SK-N-SH (cell line): Measurements from ENCODE around the gene PLB1. TPM values are rescaled to one million over a fixed set of nuclear protein-coding genes. Genes with fewer than 3 reads are reported as not detected.

Source experiments
- CTCF ChIA-PET: fragments of 300-600, 350-600 bp; formaldehyde crosslinking; extraction: SDS; loops from one replicate; lab custom pipeline; 2021; lab: Yijun Ruan, JAX
- POLR2A ChIA-PET: fragments of 350-600 bp; sonication (Branson Sonifier 250); formaldehyde crosslinking; extraction: SDS; loops from one replicate; lab custom pipeline; 2020; ENCODE audit warnings: antibody characterized with exemption, inconsistent platforms; lab: Yijun Ruan, JAX
- DNase-seq: peaks from one replicate; pipeline ENCODE4 v3.0.0; 2012
- H2AFZ ChIP-seq: fragments of 200-600 bp; sonication (generic); 2 replicates; pipeline ENCODE4 v1.8.1; 2016; ENCODE audit warnings: antibody characterized with exemption, mild to moderate bottlenecking, low read depth
- H3F3A ChIP-seq: fragments of 200-600 bp; sonication (generic); replicated peaks from 2 replicates; pipeline ENCODE3; 2016; ENCODE audit warnings: antibody characterized with exemption, mild to moderate bottlenecking; ENCODE audit not compliant: insufficient read depth
- H3K27ac ChIP-seq, 2 experiments: fragments of 200-500 bp in 1 of 2; fragments of 200-600 bp in 1 of 2; sonication (Bioruptor generic) in 1 of 2; sonication (generic), shearing (Covaris generic) in 1 of 2; 2 replicates each; pipeline versions ENCODE4 v1.5.1 to v1.6.1; 2014 to 2016; ENCODE audit warnings: low read depth in 2 of 2, inconsistent platforms in 1 of 2, low read length in 1 of 2, mild to moderate bottlenecking in 1 of 2, mixed read lengths in 1 of 2
- H3K27me3 ChIP-seq: fragments of 200-600 bp; sonication (generic), shearing (Covaris generic); 2 replicates; pipeline ENCODE4 v1.6.1; 2016; ENCODE audit warnings: mixed run types; ENCODE audit not compliant: insufficient read depth
- H3K36me3 ChIP-seq, 2 experiments: fragments of 200-500 bp in 1 of 2; fragments of 200-600 bp in 1 of 2; sonication (Bioruptor generic) in 1 of 2; sonication (generic) in 1 of 2; replicated peaks in 1 of 2; 2 replicates each; pipeline versions ENCODE3 to v1.5.1; 2014 to 2016; ENCODE audit warnings: low read length in 1 of 2, mild to moderate bottlenecking in 1 of 2; ENCODE audit not compliant: insufficient read depth in 2 of 2, control insufficient read depth in 1 of 2
- H3K4me1 ChIP-seq, 2 experiments: fragments of 200-500 bp in 1 of 2; fragments of 200-600 bp in 1 of 2; sonication (Bioruptor generic) in 1 of 2; sonication (generic), shearing (Covaris generic) in 1 of 2; 2 replicates each; pipeline versions ENCODE4 v1.5.1 to v1.6.1; 2014 to 2016; ENCODE audit warnings: low read depth in 1 of 2, low read length in 1 of 2, mixed run types in 1 of 2; ENCODE audit not compliant: insufficient read depth in 2 of 2, control insufficient read depth in 1 of 2
- H3K4me2 ChIP-seq: fragments of 200-600 bp; sonication (generic), shearing (Covaris generic); 2 replicates; pipeline ENCODE4 v1.6.1; 2017; ENCODE audit warnings: mixed run types
- H3K4me3 ChIP-seq, 2 experiments: fragments of 200-500 bp in 1 of 2; fragments of 200-600 bp in 1 of 2; sonication (Bioruptor generic) in 1 of 2; sonication (generic), shearing (Covaris generic) in 1 of 2; 2 replicates each; pipeline versions ENCODE4 v1.5.1 to v1.8.1; 2014 to 2016; ENCODE audit warnings: low read depth in 2 of 2, inconsistent platforms in 1 of 2, low read length in 1 of 2, mild to moderate bottlenecking in 1 of 2, mixed read lengths in 1 of 2, moderate library complexity in 1 of 2
- H3K79me2 ChIP-seq: fragments of 200-600 bp; sonication (generic); 2 replicates; pipeline ENCODE4 v1.8.1; 2017; ENCODE audit warnings: mild to moderate bottlenecking; ENCODE audit not compliant: insufficient read depth
- H3K9ac ChIP-seq: fragments of 200-600 bp; sonication (generic); 2 replicates; pipeline ENCODE4 v1.6.1; 2017; ENCODE audit warnings: mixed run types
- H3K9me2 ChIP-seq: fragments of 200-600 bp; sonication (generic); 2 replicates; pipeline ENCODE4 v1.6.1; 2017; ENCODE audit warnings: mixed run types
- H3K9me3 ChIP-seq: fragments of 200-600 bp; sonication (generic); 2 replicates; pipeline ENCODE4 v1.6.1; 2017; ENCODE audit warnings: mixed run types, mild to moderate bottlenecking, moderate library complexity
- H4K20me1 ChIP-seq: fragments of 200-600 bp; sonication (generic); 2 replicates; pipeline ENCODE4 v1.6.1; 2017; ENCODE audit warnings: mild to moderate bottlenecking, mixed run types; ENCODE audit not compliant: insufficient read depth
- CHD2 ChIP-seq: fragments of 150-350 bp; IDR thresholded peaks from 2 replicates; pipeline ENCODE4 v1.6.1; 2018; ENCODE audit warnings: low read length; ENCODE audit not compliant: partially characterized antibody
- ELF1 ChIP-seq: IDR thresholded peaks from 2 replicates; pipeline ENCODE4 v1.4.0; 2012
- EP300 ChIP-seq, 2 experiments: IDR thresholded peaks; 2 replicates each; pipeline versions ENCODE4 v1.4.0 to v1.6.1; 2012; ENCODE audit warnings: borderline replicate concordance in 1 of 2, low read depth in 1 of 2, low read length in 1 of 2
- EZH2phosphoT487 ChIP-seq: fragments of 200-600 bp; sonication (generic); IDR thresholded peaks from 2 replicates; pipeline ENCODE4 v1.6.1; 2017; ENCODE audit warnings: low read depth, mixed run types, mild to moderate bottlenecking, antibody characterized with exemption, moderate library complexity, borderline replicate concordance
- FOSL2 ChIP-seq: IDR thresholded peaks from 2 replicates; pipeline ENCODE4 v1.4.0; 2012; ENCODE audit warnings: low read depth, mild to moderate bottlenecking, moderate library complexity, borderline replicate concordance
- GABPA ChIP-seq: IDR thresholded peaks from 2 replicates; pipeline ENCODE4 v1.4.0; 2012; ENCODE audit warnings: low read depth, mild to moderate bottlenecking
- JUND ChIP-seq: IDR thresholded peaks from 2 replicates; pipeline ENCODE4 v1.4.0; 2012
- MEF2A ChIP-seq: IDR thresholded peaks from 2 replicates; pipeline ENCODE4 v1.4.0; 2012; ENCODE audit warnings: low read depth, borderline replicate concordance
- NFIC ChIP-seq: IDR thresholded peaks from 2 replicates; pipeline ENCODE4 v1.4.0; 2012; ENCODE audit warnings: borderline replicate concordance
- NRF1 ChIP-seq: IDR thresholded peaks from 2 replicates; pipeline ENCODE4 v1.6.1; 2012; ENCODE audit warnings: low read depth, mild to moderate bottlenecking, low read length
- RXRA ChIP-seq: IDR thresholded peaks from 2 replicates; pipeline ENCODE4 v1.4.0; 2012; ENCODE audit warnings: low read depth, mild to moderate bottlenecking, borderline replicate concordance
- TCF12 ChIP-seq: IDR thresholded peaks from 2 replicates; pipeline ENCODE4 v1.4.0; 2012
- WGBS: methylation state at CpG from one replicate; pipeline ENCODE4 v1.1.6; 2017; ENCODE audit warnings: low lambda C conversion rate; 5-methylcytosine and 5-hydroxymethylcytosine counted together
- polyA plus RNA-seq, 3 experiments: library from polyadenylated mRNA; depleted of rRNA; stranded (reverse); fragments of >200 nt; gene quantifications; 2 replicates each; pipeline ENCODE4 v1.2.3, GENCODE V29; 2012
- TF ChIP-seq, protein P1 (sequence below): fragments of 150-350 bp; IDR thresholded peaks from 2 replicates; pipeline ENCODE4 v1.6.1; 2017; ENCODE audit warnings: antibody characterized with exemption, low read length, low read depth, borderline replicate concordance
- TF ChIP-seq, protein P2 (sequence below): IDR thresholded peaks from 2 replicates; pipeline ENCODE4; 2012
- TF ChIP-seq, protein P3 (sequence below): IDR thresholded peaks from 2 replicates; pipeline ENCODE4 v1.4.0; 2012; ENCODE audit warnings: low read depth, borderline replicate concordance
- TF ChIP-seq, protein P4 (sequence below): fragments of 200-600 bp; sonication (generic); IDR thresholded peaks from 2 replicates; pipeline ENCODE4 v1.6.1; 2017; ENCODE audit warnings: antibody characterized with exemption, mild to moderate bottlenecking, moderate library complexity
- TF ChIP-seq, protein P5 (sequence below): fragments of 150-350 bp; IDR thresholded peaks from 2 replicates; pipeline ENCODE4 v1.6.1; 2016; ENCODE audit warnings: mild to moderate bottlenecking, low read depth, low read length
- TF ChIP-seq, protein P6 (sequence below): IDR thresholded peaks from 2 replicates; pipeline ENCODE4 v1.4.0; 2012; ENCODE audit warnings: low read depth

PLB1 gene
- polyA plus RNA-seq, 1 of the 3 experiments (the other 2 are of a cell fraction) = 0.10 TPM

DNA sequence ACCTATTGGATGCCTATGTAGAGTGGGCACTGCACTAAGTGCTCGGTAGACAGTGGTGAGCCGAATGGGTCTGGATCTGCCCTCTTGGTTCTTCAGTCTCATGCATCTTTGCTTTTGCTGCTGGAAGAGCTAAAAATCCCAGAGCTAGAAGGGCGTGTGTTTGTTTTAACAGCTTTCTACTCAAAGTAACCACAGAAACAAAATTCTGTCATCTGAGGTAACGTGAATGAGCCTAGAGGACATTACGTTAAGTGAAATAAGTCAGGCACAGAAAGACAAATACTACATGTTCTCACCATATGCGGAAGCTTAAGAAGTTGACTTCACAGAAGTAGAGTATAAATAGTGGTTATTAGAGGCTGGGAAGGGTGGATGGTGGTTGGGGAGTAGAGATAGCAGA, 119.8 kb downstream of the PLB1 start:
- peaks cover 0 to 6% of the 10 kb centered on the region in 2 experiments; a peak in 2 of 4 replicates for H3K4me1 ChIP-seq
- H3K9me3 ChIP-seq = no peaks in the 10 kb centered on the region
- no peaks in the 10 kb centered on the region for H3K36me3 ChIP-seq
- TF ChIP-seq, protein P1, sequence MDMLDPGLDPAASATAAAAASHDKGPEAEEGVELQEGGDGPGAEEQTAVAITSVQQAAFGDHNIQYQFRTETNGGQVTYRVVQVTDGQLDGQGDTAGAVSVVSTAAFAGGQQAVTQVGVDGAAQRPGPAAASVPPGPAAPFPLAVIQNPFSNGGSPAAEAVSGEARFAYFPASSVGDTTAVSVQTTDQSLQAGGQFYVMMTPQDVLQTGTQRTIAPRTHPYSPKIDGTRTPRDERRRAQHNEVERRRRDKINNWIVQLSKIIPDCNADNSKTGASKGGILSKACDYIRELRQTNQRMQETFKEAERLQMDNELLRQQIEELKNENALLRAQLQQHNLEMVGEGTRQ = no peak
- TF ChIP-seq, protein P2, sequence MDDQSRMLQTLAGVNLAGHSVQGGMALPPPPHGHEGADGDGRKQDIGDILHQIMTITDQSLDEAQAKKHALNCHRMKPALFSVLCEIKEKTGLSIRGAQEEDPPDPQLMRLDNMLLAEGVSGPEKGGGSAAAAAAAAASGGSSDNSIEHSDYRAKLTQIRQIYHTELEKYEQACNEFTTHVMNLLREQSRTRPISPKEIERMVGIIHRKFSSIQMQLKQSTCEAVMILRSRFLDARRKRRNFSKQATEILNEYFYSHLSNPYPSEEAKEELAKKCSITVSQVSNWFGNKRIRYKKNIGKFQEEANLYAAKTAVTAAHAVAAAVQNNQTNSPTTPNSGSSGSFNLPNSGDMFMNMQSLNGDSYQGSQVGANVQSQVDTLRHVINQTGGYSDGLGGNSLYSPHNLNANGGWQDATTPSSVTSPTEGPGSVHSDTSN = no peak
- TF ChIP-seq GABPA (no peak), TCF12 (no peak), EZH2phosphoT487 (no peak), RXRA (no peak), NFIC (no peak), ELF1 (no peak)
- H4K20me1 ChIP-seq = no peaks in the 10 kb centered on the region
- H3K79me2 ChIP-seq = no peaks in the 10 kb centered on the region
- CTCF ChIA-PET = interaction anchor here (0.8 to 3.8 kb wide), 6 partner anchors 9 to 136 kb away, joined by 3 to 36 read pairs (median 4); partner anchors contain the start of gene PPP1CB
- no peak overlapping the region for H3K4me2 ChIP-seq
- H3K9ac ChIP-seq = no peak overlapping the region
- no peak overlapping the region for H3K4me3 ChIP-seq
- H3K9me2 ChIP-seq = no peaks in the 10 kb centered on the region
- no peaks in the 10 kb centered on the region for H3K27me3 ChIP-seq
- 85% methylated on average over 6 of the region's 6 CpGs for WGBS
- no peak overlapping the region for H2AFZ ChIP-seq
- POLR2A ChIA-PET = interaction anchor here (1.0 kb wide), 1 partner anchor 136 kb away, joined by 3 read pairs; the partner anchor contains the start of gene PPP1CB
- no peak for DNase-seq
- H3F3A ChIP-seq = no peaks in the 10 kb centered on the region
- H3K27ac ChIP-seq = no peak overlapping the region

DNA sequence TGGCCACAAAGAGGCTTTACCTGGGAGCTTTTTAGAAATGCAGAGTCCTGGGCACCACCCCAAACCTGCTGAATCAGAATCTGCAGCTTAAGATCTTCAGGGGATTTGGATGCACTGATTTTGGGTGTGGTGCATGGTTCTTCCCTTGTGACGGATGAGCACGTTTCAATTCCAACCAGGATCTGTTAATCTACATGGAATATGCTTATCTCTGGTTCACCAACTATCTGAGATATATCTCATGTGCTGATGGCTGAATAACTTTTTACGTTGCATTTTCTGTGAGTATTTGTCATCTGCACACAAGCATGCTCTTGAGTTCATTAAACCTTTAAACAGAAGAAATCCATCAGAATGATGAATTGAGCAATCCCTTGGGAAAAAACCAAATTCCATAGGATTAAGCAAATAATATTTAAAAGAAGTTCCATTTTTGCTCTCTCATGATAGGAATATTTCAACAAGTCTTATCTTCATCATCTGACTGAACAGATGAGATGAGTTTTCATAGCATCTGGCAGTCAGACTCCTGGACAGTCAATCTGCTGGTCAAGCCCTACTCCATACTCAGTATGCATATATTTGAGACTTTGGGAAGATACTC, 120.6 kb downstream of the PLB1 start:
- Histone ChIP-seq H3K9me3 (no peaks in the 10 kb centered on the region), H3K4me2 (no peak overlapping the region), H2AFZ (no peak overlapping the region), H3K79me2 (no peaks in the 10 kb centered on the region), H3K4me3 (no peak overlapping the region), H3K27me3 (no peaks in the 10 kb centered on the region), H3K4me1 (peaks cover 0 to under 1% of the 10 kb centered on the region in 2 experiments; a peak in 3 of 4 replicates), H3K27ac (no peak overlapping the region), H3K36me3 (no peaks in the 10 kb centered on the region), H3K9me2 (no peaks in the 10 kb centered on the region), H4K20me1 (no peaks in the 10 kb centered on the region), H3K9ac (no peak overlapping the region), H3F3A (no peaks in the 10 kb centered on the region)
- CTCF ChIA-PET = interaction anchor here (0.9 to 3.8 kb wide), 6 partner anchors 10 to 120 kb away, joined by 3 to 36 read pairs (median 4); no protein-coding TSS in a partner anchor
- POLR2A ChIA-PET = no interaction called here
- no peak for DNase-seq
- WGBS = 64% methylated on average over 3 of the region's 3 CpGs
- no peak for TF ChIP-seq NRF1
- TF ChIP-seq CHD2 = no peak
- TF ChIP-seq, protein P3, sequence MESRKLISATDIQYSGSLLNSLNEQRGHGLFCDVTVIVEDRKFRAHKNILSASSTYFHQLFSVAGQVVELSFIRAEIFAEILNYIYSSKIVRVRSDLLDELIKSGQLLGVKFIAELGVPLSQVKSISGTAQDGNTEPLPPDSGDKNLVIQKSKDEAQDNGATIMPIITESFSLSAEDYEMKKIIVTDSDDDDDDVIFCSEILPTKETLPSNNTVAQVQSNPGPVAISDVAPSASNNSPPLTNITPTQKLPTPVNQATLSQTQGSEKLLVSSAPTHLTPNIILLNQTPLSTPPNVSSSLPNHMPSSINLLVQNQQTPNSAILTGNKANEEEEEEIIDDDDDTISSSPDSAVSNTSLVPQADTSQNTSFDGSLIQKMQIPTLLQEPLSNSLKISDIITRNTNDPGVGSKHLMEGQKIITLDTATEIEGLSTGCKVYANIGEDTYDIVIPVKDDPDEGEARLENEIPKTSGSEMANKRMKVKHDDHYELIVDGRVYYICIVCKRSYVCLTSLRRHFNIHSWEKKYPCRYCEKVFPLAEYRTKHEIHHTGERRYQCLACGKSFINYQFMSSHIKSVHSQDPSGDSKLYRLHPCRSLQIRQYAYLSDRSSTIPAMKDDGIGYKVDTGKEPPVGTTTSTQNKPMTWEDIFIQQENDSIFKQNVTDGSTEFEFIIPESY = no peak
- TF ChIP-seq, protein P4, sequence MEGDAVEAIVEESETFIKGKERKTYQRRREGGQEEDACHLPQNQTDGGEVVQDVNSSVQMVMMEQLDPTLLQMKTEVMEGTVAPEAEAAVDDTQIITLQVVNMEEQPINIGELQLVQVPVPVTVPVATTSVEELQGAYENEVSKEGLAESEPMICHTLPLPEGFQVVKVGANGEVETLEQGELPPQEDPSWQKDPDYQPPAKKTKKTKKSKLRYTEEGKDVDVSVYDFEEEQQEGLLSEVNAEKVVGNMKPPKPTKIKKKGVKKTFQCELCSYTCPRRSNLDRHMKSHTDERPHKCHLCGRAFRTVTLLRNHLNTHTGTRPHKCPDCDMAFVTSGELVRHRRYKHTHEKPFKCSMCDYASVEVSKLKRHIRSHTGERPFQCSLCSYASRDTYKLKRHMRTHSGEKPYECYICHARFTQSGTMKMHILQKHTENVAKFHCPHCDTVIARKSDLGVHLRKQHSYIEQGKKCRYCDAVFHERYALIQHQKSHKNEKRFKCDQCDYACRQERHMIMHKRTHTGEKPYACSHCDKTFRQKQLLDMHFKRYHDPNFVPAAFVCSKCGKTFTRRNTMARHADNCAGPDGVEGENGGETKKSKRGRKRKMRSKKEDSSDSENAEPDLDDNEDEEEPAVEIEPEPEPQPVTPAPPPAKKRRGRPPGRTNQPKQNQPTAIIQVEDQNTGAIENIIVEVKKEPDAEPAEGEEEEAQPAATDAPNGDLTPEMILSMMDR = no peak
- TF ChIP-seq FOSL2 = no peak
- TF ChIP-seq, protein P5, sequence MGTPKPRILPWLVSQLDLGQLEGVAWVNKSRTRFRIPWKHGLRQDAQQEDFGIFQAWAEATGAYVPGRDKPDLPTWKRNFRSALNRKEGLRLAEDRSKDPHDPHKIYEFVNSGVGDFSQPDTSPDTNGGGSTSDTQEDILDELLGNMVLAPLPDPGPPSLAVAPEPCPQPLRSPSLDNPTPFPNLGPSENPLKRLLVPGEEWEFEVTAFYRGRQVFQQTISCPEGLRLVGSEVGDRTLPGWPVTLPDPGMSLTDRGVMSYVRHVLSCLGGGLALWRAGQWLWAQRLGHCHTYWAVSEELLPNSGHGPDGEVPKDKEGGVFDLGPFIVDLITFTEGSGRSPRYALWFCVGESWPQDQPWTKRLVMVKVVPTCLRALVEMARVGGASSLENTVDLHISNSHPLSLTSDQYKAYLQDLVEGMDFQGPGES = no peak
- no peak for TF ChIP-seq JUND
- no peak for TF ChIP-seq GABPA
- TF ChIP-seq, protein P6, sequence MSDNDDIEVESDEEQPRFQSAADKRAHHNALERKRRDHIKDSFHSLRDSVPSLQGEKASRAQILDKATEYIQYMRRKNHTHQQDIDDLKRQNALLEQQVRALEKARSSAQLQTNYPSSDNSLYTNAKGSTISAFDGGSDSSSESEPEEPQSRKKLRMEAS = no peak
- TF ChIP-seq EP300 (IDR thresholded peaks at IDR 0.05; ENCODE audit: borderline replicate concordance in 1 of 2, low read depth in 1 of 2, low read length in 1 of 2) = 0 out of 4 replicates have a peak, but pooled peaks of 1 of the 2 experiments have one; percentile 16
- TF ChIP-seq, protein P2 = peak; percentile 61
- no peak for TF ChIP-seq MEF2A
